GM20431 (cell line): ENCODE results near the gene OTP.

Source experiments
- in situ Hi-C: fragments of 300-500 bp; cut with MseI, MboI; formaldehyde crosslinking; loops from one replicate; pipeline ENCODE4 v1.15.0; 2020; ENCODE audit warnings: low sequenced_read_pairs; ENCODE audit not compliant: unreplicated experiment

The OTP gene

DNA sequence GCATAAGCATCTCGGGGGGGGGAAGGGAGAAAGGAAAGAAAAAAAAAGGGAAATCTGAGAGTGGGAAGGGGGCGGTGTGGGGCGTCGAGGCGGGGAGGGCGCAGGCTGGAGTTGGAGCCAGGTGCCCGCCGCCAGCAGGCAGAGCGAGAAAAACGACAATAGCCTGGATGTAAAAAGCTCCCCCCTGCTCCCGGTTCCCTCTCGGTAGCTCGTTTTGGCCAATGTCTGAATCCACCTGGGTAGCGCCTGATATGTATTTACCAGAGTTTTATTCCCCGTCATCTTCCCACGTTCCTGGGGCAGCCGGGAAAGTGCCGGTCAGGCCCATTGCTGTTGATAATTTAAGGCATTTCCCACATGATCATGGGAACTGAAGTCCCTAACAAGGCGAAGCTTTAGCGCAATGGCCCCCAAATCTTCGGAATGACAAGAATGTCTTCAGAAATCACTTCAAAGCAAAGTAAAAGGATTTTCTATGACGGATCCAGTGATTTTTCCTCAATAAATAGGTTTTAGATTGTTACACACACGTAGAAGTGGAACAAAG is 3.0 kb upstream of the OTP start:
- in situ Hi-C loops: no loop called here

- in situ Hi-C loops: no loop called here
Observed at GRCh38 chr5:77640589-77641396, 2.3 kb upstream of the OTP start.

DNA sequence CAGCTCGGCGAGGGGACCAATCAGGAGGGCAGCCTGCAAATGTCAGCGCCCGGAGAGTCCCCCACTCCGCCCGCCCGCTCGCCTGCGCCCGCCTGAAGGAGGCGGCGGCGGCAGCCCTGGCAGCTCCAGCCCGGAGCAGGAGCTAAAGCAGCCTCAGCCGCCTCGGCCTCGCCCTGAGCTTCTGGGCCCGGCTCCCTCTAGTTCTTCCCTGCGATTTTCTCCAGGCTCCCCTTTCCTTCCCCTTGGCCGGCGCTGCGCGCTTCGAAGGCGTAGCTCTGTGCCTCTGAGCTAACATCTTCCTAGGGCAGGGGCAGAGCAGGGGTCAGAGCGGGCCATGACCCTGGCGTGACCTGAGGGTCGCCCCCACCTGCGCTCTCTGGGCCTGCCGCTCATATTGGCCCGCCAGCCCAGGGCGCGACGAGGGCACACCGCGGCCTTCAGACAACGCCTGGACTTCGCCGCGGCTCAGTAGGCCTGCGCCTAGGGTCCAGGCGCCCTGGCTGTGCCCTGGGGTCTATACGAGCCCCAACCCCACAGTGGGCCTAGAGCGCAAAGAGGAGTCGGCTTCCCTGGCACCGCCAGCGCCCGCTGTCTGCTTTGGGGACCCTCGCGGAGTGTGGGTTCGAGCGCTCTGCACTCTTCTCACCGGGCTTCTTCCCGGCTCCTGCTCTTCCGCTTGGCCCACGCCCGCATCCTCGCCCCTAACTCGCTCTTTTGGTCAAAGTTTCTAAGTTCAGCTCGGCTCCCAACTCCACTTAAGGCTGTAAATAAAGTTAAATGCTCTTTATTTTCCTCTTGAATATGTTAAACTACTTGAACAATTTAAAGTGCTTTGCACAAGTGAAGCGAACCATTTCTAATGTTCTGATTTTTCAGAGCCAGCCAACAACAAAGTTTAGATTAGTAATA is 504 bp upstream of the OTP start:
- in situ Hi-C loops: no loop called here

GRCh38 chr5:77637170-77637997 is 1.1 kb downstream of the OTP start:
- in situ Hi-C loops: no loop called here

GRCh38 chr5:77636641-77637169 is 1.8 kb downstream of the OTP start:
- in situ Hi-C loops: no loop called here

DNA sequence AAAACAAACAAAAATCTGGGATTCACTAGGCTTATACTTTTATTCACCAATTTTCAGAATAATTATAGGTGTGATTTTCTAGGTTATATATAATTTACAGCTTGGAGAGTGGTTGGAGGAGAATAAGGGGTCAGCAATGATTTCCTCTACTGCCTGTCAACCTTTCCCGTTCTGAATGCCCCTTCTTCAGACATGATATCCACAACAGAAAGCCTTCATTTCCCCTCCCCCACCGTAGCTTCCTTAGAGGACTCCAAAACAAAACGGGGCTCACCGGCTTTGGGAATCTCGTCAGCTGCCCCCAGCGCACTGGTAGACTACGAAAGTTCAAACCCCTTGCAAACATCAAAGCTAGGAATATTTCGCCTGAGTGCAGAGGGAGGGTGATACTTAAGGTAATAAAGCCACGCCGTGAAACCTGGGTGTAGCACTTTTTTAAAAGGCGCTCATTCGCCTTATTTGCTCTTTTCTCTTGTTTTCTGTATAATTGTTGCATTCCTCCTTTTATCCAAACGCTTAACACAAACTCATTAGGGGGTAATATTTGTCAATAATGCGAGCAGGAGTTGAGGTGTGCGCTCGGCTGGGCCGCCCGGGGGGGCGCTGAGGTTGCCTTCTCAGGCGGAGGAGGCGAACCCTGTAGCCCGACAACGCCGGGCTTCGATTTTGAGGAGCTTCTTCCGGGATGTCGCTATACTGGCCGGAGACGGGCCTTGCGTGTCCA is 2.4 kb downstream of the OTP start:
- in situ Hi-C loops: no loop called here

- in situ Hi-C loops: no loop called here
Observed at GRCh38 chr5:77635067-77635916, 3.2 kb downstream of the OTP start.

DNA sequence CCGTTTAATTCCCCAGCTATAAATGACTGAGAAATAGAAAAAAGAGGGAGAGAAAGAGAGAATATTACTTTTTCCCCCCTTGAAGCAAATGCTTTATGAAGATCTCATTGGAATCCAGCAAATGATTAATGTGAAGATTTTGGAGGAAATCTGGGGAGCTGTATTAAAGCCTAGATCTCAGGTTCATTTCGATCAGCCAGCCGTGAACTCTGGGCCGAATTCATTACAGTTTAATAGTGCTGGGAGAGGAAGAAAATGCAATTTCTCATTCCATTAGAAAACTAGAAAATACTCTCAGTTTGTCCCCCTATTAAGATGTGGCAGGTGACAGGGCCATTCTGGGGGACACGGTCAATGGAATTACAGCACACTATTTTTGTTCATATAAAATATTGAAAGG is 4.8 kb downstream of the OTP start:
- in situ Hi-C loops: no loop called here

GRCh38 chr5:77633207-77633675 is 5.3 kb downstream of the OTP start:
- in situ Hi-C loops: no loop called here

- in situ Hi-C loops: no loop called here
Observed at GRCh38 chr5:77632526-77633206, 5.8 kb downstream of the OTP start.

DNA sequence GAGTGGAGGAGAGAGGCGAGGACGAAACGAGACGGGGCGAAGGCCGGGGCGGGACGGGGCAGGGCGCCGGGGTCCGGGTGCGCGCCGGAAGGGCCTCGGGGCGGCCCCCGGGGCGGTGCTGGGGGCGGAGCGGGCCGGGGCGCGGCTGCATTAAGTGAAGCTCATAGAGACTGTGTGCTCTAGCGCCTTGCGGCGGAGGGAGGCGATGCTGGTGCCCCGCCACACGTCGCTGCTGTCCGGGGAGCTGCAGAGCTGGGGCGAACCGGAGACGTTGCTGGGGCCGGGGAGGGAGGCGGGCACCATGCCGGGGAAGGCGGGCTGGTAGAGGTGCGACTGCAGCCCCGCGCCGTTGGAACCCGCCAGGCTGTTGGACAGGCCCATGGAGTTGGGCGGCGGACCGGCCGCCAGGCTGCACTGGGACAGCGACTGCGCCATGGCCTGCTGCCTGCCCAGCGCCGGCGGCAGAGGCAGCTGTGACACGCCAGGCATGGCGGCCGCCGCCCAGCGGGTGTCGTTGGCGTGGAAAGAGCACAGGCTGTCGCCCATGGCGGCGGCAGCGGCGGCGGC is 8.3 kb downstream of the OTP start:
- in situ Hi-C loops: no loop called here

DNA sequence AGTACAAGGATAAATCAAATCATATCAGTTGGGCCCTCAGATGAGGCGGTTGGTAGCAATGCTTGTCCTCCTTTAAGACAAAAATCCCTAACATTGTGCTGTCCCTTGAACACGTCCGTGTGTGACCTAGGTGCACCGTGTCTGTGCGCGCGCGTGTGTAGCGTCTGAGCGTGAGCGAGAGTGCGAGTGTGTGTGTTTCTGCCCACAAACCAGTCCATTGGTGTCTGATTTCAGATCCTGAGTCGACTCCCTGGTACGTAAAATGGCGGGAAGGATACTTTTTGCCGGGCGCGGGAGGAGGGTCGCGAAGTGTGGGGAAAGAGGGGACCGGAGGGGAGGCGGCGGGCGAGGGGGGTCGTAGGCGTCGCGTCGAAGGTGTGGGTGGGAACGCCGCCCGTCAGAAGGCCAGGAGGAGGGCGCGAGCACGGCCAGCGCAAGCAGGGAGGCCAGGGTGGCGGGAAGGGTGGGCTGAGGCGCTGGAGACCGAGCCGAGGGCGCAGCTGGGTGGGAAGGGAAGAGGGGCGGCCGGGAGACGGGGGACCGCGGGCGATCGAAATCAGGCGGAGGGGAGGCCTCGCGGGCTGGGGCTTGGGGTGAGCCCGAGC is 8.9 kb downstream of the OTP start:
- in situ Hi-C loops: no loop called here

DNA sequence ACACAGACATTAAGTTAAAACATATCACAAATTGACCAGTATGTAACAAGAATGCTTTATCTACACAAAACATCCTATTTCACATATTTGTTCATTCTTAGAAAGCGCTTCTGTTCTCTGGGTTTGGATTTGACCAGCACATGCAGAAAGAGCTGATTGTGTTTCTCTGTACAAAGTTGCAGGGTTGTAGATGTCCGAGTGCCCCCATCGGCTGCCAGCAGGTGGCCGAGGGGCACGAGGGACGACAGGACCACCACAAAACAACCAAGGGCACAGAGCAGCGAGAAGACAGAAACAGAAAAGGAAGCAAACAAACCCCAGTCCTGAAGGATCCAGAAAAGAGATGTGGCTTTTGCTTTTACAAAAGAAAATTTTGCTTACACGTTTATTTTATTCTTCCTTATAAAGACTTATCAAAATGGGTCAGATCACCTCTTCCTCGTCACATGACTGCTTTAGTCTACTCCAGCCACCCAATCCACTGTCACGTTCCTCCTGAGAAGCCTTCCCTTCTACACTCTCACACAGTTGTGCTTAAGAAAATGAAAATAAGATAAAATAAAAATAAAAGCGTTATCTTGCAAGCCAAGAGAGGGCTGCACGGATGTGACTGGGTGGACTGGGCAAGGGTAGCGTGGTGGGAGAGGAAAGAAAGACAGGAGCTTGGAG is 9.5 kb downstream of the OTP start:
- in situ Hi-C loops: no loop called here

DNA sequence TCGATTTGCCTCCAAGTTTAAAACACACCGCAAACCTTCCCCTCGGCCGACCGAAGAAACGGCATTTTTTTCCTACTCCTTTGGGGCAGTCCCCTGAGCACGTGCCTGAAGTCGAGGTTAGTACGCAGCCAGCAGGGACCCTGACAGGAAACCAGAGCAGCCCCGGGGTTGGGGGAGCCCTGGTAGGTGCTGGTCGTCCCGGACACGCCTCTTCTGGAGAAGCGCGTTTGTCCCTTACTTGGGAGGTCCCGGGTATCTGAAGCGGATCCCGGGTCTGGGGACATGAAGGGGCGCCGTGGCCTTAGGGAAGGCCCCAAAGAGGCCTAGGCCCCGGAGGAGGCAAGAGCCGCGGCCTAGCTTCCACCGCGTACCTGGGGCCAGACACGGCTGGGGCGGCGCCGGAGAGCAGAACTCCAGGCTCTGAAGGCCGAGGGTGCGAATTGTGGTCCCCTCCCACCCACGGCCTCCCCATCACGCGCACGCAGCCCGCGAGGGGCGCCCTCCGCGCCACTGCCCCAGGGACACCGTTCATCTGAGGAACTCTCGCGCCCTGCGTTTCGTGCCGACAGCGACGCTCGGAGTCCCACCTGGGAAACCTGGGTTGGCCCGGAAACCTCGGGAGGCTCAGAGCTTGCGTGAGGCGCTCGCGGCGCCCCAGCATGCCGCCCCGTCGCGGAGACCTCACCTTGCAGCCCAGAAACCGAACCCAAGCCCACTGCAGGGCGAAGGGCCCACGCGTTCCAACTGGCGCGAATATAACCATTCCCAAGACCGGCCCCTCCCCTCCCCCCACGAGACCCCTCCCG is 10.4 kb downstream of the OTP start:
- in situ Hi-C loops: no loop called here

DNA sequence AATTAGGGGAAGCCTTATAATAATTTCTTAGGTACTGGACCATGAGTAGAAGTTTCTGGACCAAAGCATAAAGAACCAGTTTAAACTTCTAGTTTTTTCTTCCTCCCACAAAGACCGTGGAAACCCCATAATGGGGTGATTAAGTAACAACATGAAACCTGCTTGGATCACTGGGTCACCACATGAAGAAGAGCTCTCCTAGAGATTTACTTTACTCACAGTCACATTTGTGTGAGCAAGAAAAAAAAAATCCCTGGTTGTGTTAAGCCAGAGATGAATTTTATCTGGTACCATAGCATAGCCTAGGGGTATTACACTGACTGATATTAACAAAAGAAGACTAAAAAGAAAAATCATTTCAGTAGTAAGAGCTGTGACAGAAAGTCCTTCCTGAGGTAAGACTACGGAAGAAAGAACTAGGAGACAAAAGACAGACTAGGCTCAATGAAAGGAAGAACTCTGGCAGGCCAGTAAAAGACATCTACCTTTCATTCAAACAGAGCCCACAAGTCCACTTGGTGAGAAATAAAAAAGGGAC is 15.2 kb downstream of the OTP start:
- in situ Hi-C loops: no loop called here
